Activated CD4-positive, alpha-beta T cell treated with anti-CD3 and anti-CD28 coated beads, Interleukin-2, amount 10 ng/mL, durations not matched to agents 7 days and 5 days (primary cell): ENCODE results near the gene SERPINI1. TPM values are rescaled to one million over a fixed set of nuclear protein-coding genes. Genes with fewer than 3 reads are reported as not detected.
"Not testable (repeated sequence)": the region's sequence is repeated elsewhere in the genome, so short reads cannot be mapped to it uniquely, and the experiment has no call there.

Experiments used
- CTCF ChIA-PET: fragments of 350-600 bp; sonication (Branson Sonifier 250); formaldehyde crosslinking; loops from one replicate; lab custom pipeline; 2021; ENCODE audit warnings: antibody characterized with exemption; lab: Charles Lee
- POLR2A ChIA-PET: fragments of 350-600 bp; sonication (Branson Sonifier 250); formaldehyde crosslinking; loops from one replicate; lab custom pipeline; 2021; ENCODE audit warnings: antibody characterized with exemption; lab: Charles Lee
- DNase-seq: peaks from one replicate; pipeline ENCODE4 v3.0.0-alpha.2; 2020
- H3K27ac Mint-ChIP-seq: one replicate; pipeline ENCODE4 v1.8.0; 2021; ENCODE audit warnings: mild to moderate bottlenecking, moderate library complexity, mixed read lengths
- H3K27me3 Mint-ChIP-seq: one replicate; pipeline ENCODE4 v1.8.0; 2021; ENCODE audit warnings: mixed read lengths
- H3K36me3 Mint-ChIP-seq: one replicate; pipeline ENCODE4 v1.8.0; 2021; ENCODE audit warnings: low read depth, mixed read lengths
- H3K4me1 Mint-ChIP-seq: one replicate; pipeline ENCODE4 v1.8.0; 2021; ENCODE audit warnings: mixed read lengths
- H3K4me3 Mint-ChIP-seq: one replicate; pipeline ENCODE4 v1.8.0; 2021; ENCODE audit warnings: mild to moderate bottlenecking, moderate library complexity, mixed read lengths
- H3K9me3 Mint-ChIP-seq: one replicate; pipeline ENCODE4 v1.8.0; 2021; ENCODE audit warnings: mixed read lengths
- total RNA-seq, 2 experiments: library from RNA; stranded (reverse); gene quantifications; one replicate each; pipeline ENCODE4 v1.2.3, GENCODE V29; 2021

Gene SERPINI1
- total RNA-seq, 2 experiments from 2014 or later, result 2.1 to 3.1 TPM

DNA sequence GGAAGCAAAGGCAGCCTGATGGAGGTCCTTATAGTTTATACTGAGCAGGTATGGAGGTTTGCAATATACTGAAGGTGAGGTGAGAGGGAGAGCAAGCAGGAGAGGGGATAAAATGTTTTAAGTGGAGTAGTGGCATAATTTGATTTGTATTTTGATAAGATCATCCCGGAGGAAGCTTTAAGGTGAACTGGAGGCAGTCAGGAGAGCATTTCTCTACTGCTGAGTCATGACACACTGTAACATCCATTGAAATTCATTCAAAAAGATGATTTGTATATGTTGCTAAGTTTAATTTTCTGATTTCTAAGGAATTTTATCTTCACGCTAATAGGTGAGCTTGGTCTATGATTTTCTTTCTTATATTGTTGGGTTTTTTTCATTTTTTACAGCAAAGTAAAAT lies 81.4 kb downstream of the SERPINI1 start:
- POLR2A ChIA-PET, result no interaction called here
- no peak overlapping the region for H3K4me3 Mint-ChIP-seq
- CTCF ChIA-PET, result no interaction called here
- H3K27ac Mint-ChIP-seq, result no peak overlapping the region
- no peak for DNase-seq
- no peaks in the 10 kb centered on the region for H3K4me1 Mint-ChIP-seq
- no peaks in the 10 kb centered on the region for H3K36me3 Mint-ChIP-seq
- H3K9me3 Mint-ChIP-seq, result no peaks in the 10 kb centered on the region
- H3K27me3 Mint-ChIP-seq, result no peaks in the 10 kb centered on the region

DNA sequence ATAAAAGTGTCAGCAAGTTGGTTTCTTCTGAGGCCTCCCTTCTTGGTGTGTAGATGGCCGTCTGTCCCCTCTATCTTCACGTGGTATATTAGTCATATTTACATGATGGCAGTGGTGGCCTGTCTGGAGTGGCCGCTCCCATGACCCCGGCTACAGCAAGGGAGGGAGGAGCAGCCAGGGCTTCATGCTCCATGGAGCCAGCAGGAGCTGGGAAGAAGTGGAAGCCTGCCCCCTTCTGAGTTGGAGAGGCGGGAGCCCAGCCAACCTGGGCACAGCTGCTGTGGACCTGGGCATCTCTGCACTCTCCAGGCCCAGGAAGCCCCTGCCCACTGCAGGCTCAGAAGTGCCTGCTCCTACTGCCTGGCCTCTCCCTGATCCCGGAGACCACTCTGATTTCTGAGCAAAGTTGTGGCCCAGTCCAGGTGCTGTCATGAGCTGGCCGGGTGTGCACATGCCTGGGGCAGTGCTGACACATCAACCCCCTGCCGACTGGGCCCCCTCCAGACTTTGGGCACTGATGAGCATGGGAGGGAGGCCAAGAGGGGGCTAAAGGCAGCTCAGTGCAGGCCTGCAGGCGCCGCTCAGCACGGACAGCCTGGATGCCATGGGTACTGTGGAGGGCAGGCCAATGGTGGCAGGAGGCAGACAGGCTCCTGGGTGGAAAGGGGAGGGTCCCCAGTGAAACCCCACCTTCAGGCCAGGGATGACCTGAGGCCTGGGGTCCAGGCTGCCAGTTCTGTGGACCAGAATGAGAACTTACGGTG lies 84.8 kb downstream of the SERPINI1 start:
- Mint-ChIP-seq H3K4me1 (no peaks in the 10 kb centered on the region), H3K4me3 (no peak overlapping the region), H3K27me3 (no peaks in the 10 kb centered on the region), H3K9me3 (no peaks in the 10 kb centered on the region), H3K27ac (no peak overlapping the region), H3K36me3 (no peaks in the 10 kb centered on the region)
- ChIA-PET POLR2A (no interaction called here), CTCF (no interaction called here)
- DNase-seq, result no peak

DNA sequence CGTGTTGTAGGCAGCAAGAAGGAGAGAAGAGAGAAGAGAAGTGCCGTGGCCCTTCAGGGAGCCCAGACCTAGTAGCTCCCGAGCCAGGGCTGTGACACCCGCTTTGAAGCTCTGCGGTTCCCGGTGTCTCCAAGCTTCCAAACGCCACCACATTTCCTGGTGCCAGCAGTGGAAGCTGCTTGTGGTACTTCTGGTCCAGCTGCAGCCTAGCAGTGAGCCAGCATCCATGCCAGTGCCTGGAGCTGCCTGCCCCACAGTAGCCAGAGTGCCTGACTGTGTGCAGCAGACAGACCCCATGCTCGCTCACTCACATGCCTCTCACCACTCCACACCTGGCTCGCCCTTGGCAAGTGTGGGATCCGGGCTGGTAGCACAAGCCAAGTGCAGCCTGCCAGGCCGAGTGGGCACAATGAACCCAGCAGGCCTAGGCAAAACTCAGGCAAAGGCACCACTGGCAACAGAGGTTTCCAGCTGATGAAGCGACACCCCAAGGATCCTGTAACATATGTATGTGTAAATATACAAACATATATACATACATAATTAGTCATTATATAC lies 85.8 kb downstream of the SERPINI1 start:
- ChIA-PET POLR2A (no interaction called here), CTCF (no interaction called here)
- no peaks in the 10 kb centered on the region for H3K36me3 Mint-ChIP-seq
- H3K4me1 Mint-ChIP-seq, result no peaks in the 10 kb centered on the region
- H3K4me3 Mint-ChIP-seq, result no peak overlapping the region
- no peaks in the 10 kb centered on the region for H3K27me3 Mint-ChIP-seq
- no peak overlapping the region for H3K27ac Mint-ChIP-seq
- H3K9me3 Mint-ChIP-seq, result no peaks in the 10 kb centered on the region
- no peak for DNase-seq

DNA sequence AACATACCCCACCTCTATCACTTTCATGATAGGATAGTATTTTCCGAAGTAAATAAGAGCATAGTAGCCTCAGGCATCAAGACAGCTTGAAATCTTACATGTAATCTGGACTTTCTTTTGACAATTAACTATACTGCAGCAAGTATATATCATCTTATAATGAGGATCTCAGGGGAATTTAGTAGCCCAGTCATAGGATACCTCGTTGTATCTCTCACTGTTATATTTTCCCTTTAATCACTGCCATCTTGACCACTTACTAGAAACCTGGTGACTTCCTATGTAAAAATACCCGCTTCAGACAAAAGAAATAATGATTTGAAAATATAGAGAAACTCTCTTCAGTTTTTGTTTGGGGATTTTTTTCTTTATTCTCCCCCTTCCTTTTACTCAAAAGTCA lies 88.2 kb downstream of the SERPINI1 start:
- Mint-ChIP-seq H3K27me3 (no peaks in the 10 kb centered on the region), H3K36me3 (no peaks in the 10 kb centered on the region), H3K9me3 (no peaks in the 10 kb centered on the region), H3K4me1 (no peaks in the 10 kb centered on the region), H3K4me3 (no peak overlapping the region), H3K27ac (no peak overlapping the region)
- POLR2A ChIA-PET, result no interaction called here
- CTCF ChIA-PET, result no interaction called here
- DNase-seq, result no peak

DNA sequence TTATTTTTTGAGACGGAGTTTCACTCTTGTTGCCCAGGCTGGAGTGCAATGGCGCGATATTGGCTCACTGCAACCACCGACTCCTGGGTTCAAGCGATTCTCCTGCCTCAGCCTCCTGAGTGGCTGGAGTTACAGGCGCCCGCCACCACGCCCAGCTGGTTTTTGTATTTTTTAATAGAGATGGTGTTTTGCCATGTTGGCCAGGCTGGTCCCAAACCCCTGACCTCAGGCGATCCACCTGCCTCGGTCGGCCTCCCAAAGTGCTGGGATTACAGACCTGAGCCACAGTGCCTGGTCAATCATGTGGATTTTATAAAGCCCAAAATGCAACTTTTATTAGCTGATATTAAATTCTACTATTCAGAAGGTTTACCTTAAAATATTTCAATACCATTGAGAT lies 92.1 kb downstream of the SERPINI1 start:
- POLR2A ChIA-PET, CTCF ChIA-PET, DNase-seq, H3K27me3 Mint-ChIP-seq, H3K4me1 Mint-ChIP-seq, H3K27ac Mint-ChIP-seq, H3K9me3 Mint-ChIP-seq, H3K4me3 Mint-ChIP-seq, H3K36me3 Mint-ChIP-seq: not testable (repeated sequence)

DNA sequence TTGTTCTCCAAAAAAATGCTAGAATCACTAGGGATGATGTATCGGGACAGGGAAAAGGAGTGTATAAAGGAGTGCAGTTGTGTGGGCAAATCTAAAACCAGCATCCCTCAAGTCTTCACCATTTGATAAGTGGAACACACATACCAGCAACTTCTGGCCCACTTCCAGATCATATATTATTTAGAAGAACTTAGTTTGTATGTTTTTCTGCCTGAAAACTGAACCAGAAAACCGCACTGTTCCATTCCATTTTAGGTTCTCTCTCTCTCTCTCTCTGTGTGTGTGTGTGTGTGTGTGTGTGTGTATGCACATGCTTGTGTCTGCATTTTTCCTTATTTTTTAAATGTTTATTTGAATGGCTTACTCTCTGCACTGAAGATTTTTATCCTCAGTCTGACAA lies 93.5 kb downstream of the SERPINI1 start:
- H3K27me3 Mint-ChIP-seq, result peaks cover 3% of the 10 kb centered on the region
- no peaks in the 10 kb centered on the region for H3K4me1 Mint-ChIP-seq
- no peaks in the 10 kb centered on the region for H3K36me3 Mint-ChIP-seq
- no peak overlapping the region for H3K4me3 Mint-ChIP-seq
- no peak overlapping the region for H3K27ac Mint-ChIP-seq
- ChIA-PET POLR2A (no interaction called here), CTCF (no interaction called here)
- DNase-seq, result no peak
- H3K9me3 Mint-ChIP-seq, result no peaks in the 10 kb centered on the region

DNA sequence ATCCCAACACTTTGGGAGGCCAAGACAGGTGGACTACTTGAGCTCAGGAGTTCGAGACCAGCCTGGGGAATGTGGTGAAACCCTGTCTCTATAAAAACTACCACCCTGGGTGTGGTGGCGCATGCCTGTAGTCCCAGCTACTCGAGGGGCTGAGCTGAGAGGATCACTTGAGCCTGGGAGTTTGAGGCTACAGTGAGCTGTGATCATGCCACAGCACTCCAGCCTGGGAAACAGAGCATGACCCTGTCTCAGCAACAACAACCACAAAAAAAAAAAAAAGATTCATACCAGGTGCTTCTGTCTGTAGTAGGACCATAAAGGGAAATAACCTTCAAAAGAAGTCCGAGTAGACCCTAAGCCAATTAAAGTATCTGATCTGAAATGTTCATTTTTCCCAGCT lies 94.5 kb downstream of the SERPINI1 start:
- Mint-ChIP-seq H3K4me1 (no peaks in the 10 kb centered on the region), H3K9me3 (no peaks in the 10 kb centered on the region), H3K27me3 (peaks cover 3% of the 10 kb centered on the region), H3K4me3 (no peak overlapping the region), H3K27ac (no peak overlapping the region), H3K36me3 (no peaks in the 10 kb centered on the region)
- ChIA-PET CTCF (interaction anchor here (0.6 kb wide), 1 partner anchor 125 kb away, joined by 3 read pairs; no protein-coding TSS in a partner anchor), POLR2A (no interaction called here)
- no peak for DNase-seq

DNA sequence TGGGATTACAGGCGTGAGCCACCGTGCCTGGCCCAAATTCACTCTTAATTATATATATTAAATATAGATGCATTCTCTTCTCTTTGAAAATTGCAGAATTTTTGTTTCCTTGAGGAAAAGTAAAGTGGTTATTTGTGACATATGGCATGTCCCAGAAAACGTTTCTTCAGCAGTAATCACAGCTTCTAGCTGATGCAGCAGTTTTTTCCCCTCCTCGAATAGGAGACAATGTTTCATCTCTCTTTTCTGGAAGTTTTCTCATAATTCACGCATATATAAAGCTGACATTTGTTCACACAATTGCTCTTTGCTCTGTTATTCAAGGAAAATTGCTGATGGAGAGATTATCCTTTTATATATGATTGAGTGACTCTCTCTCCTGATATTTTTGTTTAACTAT lies 99.8 kb downstream of the SERPINI1 start:
- POLR2A ChIA-PET, result no interaction called here
- H3K27me3 Mint-ChIP-seq, result peaks cover 3% of the 10 kb centered on the region
- CTCF ChIA-PET, result no interaction called here
- no peaks in the 10 kb centered on the region for H3K9me3 Mint-ChIP-seq
- H3K27ac Mint-ChIP-seq, result no peak overlapping the region
- no peak overlapping the region for H3K4me3 Mint-ChIP-seq
- no peaks in the 10 kb centered on the region for H3K4me1 Mint-ChIP-seq
- DNase-seq, result no peak
- H3K36me3 Mint-ChIP-seq, result no peaks in the 10 kb centered on the region

DNA sequence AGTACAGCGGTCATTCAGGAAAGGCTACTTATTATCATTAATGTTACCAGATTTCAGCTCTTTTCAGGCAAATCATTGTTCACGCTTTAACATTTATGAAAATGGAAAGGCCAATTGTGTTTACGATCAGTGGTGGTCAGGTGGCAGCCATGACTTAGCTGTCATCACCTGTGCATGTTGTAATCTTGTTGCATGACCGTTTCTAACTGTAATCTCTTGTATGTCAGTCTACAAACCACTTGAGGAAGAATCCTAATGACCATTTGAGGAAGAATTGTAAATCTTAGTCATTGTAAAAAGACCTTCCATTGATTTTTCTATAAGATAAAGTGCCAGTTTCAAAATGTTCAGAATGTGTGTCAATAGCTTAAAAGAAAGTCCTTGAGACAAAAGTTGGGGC lies 100.4 kb downstream of the SERPINI1 start:
- Mint-ChIP-seq H3K36me3 (no peaks in the 10 kb centered on the region), H3K9me3 (no peaks in the 10 kb centered on the region), H3K4me1 (no peaks in the 10 kb centered on the region), H3K27me3 (peaks cover 3% of the 10 kb centered on the region), H3K27ac (no peak overlapping the region), H3K4me3 (no peak overlapping the region)
- no peak for DNase-seq
- CTCF ChIA-PET, result interaction anchor here (0.5 kb wide), 1 partner anchor 770 kb away, joined by 3 read pairs; no protein-coding TSS in a partner anchor
- POLR2A ChIA-PET, result no interaction called here

DNA sequence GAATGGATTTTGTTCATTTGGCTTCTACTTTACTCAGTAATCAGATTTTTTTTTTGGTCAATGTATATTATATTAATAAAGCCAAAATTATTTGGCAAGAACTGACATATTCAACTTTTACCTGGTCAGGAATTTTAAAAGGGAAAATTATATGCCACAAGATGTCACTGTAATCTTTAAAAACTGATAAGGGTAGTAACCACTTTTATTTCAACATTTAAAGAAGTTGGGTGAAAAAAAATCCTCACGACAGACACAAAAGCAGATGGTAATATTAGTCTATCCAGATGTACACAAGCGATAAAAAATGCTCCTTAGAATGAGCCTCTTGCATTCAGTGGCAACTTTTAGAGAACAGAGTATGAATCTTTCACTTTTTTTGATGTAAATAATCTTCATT lies 101.9 kb downstream of the SERPINI1 start:
- H3K9me3 Mint-ChIP-seq, result no peaks in the 10 kb centered on the region
- no peak overlapping the region for H3K27ac Mint-ChIP-seq
- no peaks in the 10 kb centered on the region for H3K4me1 Mint-ChIP-seq
- ChIA-PET CTCF (no interaction called here), POLR2A (no interaction called here)
- no peak for DNase-seq
- no peaks in the 10 kb centered on the region for H3K27me3 Mint-ChIP-seq
- no peak overlapping the region for H3K4me3 Mint-ChIP-seq
- H3K36me3 Mint-ChIP-seq, result no peaks in the 10 kb centered on the region

DNA sequence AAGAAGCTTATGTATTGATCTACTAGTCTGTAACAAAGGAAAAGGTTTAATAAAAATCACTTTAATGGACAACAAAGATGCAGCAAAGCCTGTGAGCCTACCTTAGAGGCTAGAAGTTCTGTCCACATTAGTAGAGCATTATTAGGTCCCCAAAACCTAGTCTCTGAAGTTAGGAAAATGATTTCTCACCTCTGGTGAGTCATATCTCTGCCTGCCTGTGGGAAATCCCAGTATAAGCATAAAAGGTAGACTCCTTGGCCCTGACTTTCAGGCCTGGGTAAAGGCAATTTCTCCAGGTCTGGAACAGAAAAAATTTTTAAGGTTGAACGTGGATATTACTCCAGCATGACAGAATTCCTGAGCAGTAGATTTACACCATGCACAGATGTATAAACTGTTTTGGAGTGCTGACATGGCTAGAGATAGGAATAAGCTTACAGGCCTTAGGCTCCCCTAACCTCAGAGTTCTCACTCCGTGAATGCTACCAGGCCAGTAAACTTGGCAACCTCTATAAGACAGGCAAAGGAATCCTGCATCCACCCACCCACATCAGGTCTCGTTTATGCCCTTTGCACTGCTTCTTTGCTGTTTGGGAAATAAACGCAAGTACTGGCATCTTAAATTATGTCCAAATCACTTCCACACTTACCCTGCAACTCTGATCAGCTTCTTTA lies 104.1 kb downstream of the SERPINI1 start:
- H3K27me3 Mint-ChIP-seq, result no peaks in the 10 kb centered on the region
- CTCF ChIA-PET, result no interaction called here

DNA sequence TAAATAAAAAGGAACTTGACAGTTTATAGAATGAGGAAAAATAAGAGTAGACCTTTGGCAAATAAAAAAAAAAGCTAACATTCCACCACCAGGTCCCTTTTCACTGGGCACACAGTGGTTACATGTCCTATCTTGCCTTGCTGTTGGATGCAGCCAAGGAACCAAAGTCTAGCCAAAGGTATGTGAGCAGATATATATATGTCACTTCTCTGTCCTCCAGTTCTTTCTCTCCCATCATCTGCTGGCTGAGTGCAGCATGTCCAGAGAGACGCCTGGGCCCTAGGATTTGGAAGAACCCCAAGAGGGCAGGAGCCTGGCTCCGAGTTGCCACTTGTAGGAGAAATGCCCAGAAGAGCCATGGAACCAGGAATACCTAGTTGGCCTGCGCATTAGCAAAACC lies 104.7 kb downstream of the SERPINI1 start:
- no peak for DNase-seq
- peaks cover 7% of the 10 kb centered on the region for H3K4me1 Mint-ChIP-seq
- H3K27ac Mint-ChIP-seq, result no peak overlapping the region
- ChIA-PET CTCF (no interaction called here), POLR2A (no interaction called here)
- H3K9me3 Mint-ChIP-seq, result no peaks in the 10 kb centered on the region
- no peaks in the 10 kb centered on the region for H3K36me3 Mint-ChIP-seq
- H3K27me3 Mint-ChIP-seq, result no peaks in the 10 kb centered on the region
- H3K4me3 Mint-ChIP-seq, result no peak overlapping the region

More for the DNA sequence above, 104.1 kb downstream of the SERPINI1 start:
- no peaks in the 10 kb centered on the region for H3K36me3 Mint-ChIP-seq
- no peak for DNase-seq
- no peak overlapping the region for H3K4me3 Mint-ChIP-seq
- no peaks in the 10 kb centered on the region for H3K9me3 Mint-ChIP-seq
- POLR2A ChIA-PET, result no interaction called here
- H3K27ac Mint-ChIP-seq, result no peak overlapping the region
- peaks cover 7% of the 10 kb centered on the region for H3K4me1 Mint-ChIP-seq

DNA sequence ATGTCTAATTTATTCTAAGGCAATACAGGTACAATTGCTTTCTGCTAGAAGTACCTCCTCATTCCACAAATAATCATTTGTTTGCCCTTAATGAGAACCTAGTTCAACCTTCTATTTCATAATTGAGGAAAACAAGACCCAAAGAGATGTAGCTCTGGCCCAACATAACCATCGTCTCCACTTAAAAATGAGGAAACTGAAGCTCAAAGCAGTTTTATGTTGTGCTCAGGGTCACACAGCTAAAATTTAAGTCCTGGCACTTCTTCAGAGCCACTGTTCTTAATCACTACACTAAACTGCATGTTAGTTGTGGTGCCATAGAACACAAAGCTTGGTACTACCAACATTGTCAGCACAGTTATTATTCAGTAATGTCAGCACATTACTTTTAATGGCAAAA lies 108.0 kb downstream of the SERPINI1 start:
- DNase-seq, result no peak
- ChIA-PET POLR2A (interaction anchor here (0.5 kb wide), 1 partner anchor 120 kb away, joined by 4 read pairs; no protein-coding TSS in a partner anchor), CTCF (no interaction called here)
- no peak overlapping the region for H3K27ac Mint-ChIP-seq
- H3K4me3 Mint-ChIP-seq, result no peak overlapping the region
- H3K9me3 Mint-ChIP-seq, result no peaks in the 10 kb centered on the region
- H3K36me3 Mint-ChIP-seq, result no peaks in the 10 kb centered on the region
- H3K4me1 Mint-ChIP-seq, result peaks cover 7% of the 10 kb centered on the region
- no peaks in the 10 kb centered on the region for H3K27me3 Mint-ChIP-seq
